K562 (cell line): ENCODE results near the gene LRRC15. TPM values are rescaled to one million over a fixed set of nuclear protein-coding genes. Genes with fewer than 3 reads are reported as not detected.

Experiments used
- ADNP ChIP-seq: fragments of 200-800 bp; sonication (Bioruptor generic); IDR thresholded peaks from 2 replicates; pipeline ENCODE4 v1.6.1; 2016; ENCODE audit warnings: missing genetic modification characterization, missing compliant biosample characterization
- ATF1 ChIP-seq, 2 experiments: fragments of 450-650 bp in 1 of 2; IDR thresholded peaks; 2 replicates each; pipeline ENCODE4 v1.6.1; 2016; ENCODE audit warnings: missing compliant biosample characterization in 1 of 2, missing genetic modification characterization in 1 of 2
- HDAC3 ChIP-seq: fragments of 450-650 bp; IDR thresholded peaks from 2 replicates; pipeline ENCODE4 v1.6.1; 2018; ENCODE audit warnings: borderline replicate concordance, mild to moderate bottlenecking, moderate library complexity; ENCODE audit not compliant: partially characterized antibody
- LARP7 ChIP-seq: fragments of 450-650 bp; IDR thresholded peaks from 2 replicates; pipeline ENCODE4 v1.6.1; 2016
- POLR3G ChIP-seq: IDR thresholded peaks from 2 replicates; pipeline ENCODE4 v1.6.1; 2011; ENCODE audit not compliant: insufficient read length, insufficient replicate concordance; ENCODE audit errors: extremely low read depth
- TEAD1 ChIP-seq, 2 experiments: fragments of 450-650 bp in 1 of 2; sonication (generic) in 1 of 2; formaldehyde crosslinking; IDR thresholded peaks; 2 replicates each; pipeline versions ENCODE4 v1.4.0 to v1.8.0; 2020 to 2022; ENCODE audit warnings: mild to moderate bottlenecking in 2 of 2, missing genetic modification reagents in 1 of 2
- ZNF408 ChIP-seq: fragments of 250-450 bp; sonication (Bioruptor Pico); IDR thresholded peaks from 2 replicates; pipeline ENCODE4 v1.4.0; 2020; ENCODE audit warnings: low read depth, mild to moderate bottlenecking, moderate library complexity
- polyA plus RNA-seq, 8 experiments: library from polyadenylated mRNA; depleted of rRNA in 4 of 8; stranded (reverse) in 5 of 8; unstranded in 3 of 8; fragments of >200 nt; fragmentation: Nextera tagmentation in 2 of 8; fragmentation: Illumina TruSeq in 1 of 8; extraction: Ambion mirVana in 2 of 8; extraction: Trizol in 1 of 8; gene quantifications; 2 replicates each; pipeline versions ENCODE4 v1.2.1 to v1.2.3, GENCODE V29; 2011 to 2014; ENCODE audit warnings: inconsistent platforms in 1 of 8, missing spikeins in 1 of 8
- total RNA-seq, 7 experiments: library from RNA; depleted of rRNA in 6 of 7; stranded (reverse); fragments of >200 nt in 6 of 7; fragmentation: Illumina TruSeq in 2 of 7; extraction: Trizol in 2 of 7; gene quantifications; 2 replicates each; pipeline versions ENCODE4 v1.2.1 to v1.2.3, GENCODE V29; 2011 to 2021; ENCODE audit warnings: low replicate concordance in 1 of 7
- TF ChIP-seq, protein P1 (sequence below): fragments of 250-450 bp; sonication (Bioruptor Pico); IDR thresholded peaks from 2 replicates; pipeline ENCODE4 v1.4.0; 2020; ENCODE audit warnings: mild to moderate bottlenecking
- TF ChIP-seq, protein P2 (sequence below), 3 experiments: fragments of 200-800 bp in 1 of 3; fragments of 250-450 bp in 1 of 3; fragments of 450-650 bp in 1 of 3; sonication (Bioruptor Pico) in 1 of 3; sonication (Bioruptor generic) in 1 of 3; formaldehyde crosslinking in 1 of 3; IDR thresholded peaks; 2 replicates each; pipeline versions ENCODE4 v1.6.1 to v1.8.0; 2016 to 2022; ENCODE audit warnings: mild to moderate bottlenecking in 2 of 3, missing genetic modification characterization in 2 of 3, missing compliant biosample characterization in 1 of 3, moderate library complexity in 1 of 3

The LRRC15 gene
- total and polyA plus RNA-seq, 9 of the 15 experiments (the other 6 are each of a cell fraction or from before 2014, with no cell fraction given), result not detected

DNA sequence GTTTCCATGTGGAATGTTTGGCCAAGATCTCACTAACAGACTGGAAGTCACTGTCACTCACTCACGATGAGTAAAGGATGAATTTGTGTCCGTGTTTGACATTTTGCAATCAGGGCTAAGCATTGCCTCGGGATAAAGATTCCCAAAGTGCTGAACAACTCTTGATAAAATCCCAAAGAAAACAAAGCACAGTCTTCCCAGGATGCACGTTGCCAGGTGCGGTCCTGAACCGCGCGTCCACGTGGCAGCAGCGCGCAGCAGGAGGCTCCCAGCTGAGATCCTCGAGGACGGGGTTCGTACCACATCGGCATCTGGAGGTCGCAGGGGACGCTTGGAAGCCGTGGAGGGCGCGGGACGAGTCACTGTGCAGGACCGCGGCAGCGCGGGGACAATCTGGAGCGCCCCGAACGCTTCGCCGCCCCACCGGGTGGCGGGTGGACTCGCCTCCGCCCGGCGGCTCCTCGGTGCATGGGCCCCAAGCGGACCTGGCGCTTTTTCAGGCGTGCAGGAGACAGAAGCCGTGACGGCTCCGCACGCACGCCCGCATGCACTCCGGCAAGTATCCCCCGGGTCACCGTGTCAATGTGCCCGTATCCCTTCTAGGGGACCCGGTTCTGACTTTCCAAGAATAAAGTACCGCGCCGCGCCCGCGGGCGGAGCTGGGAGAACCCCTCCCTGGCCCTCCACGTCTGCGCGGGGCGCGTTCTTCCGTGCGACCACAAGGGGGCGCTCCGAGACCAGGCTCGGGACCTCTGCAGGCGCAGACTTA is 36.1 kb downstream of the LRRC15 start (continued):
- TF ChIP-seq LARP7 (no peak), POLR3G (no peak), ADNP (tag) (no peak), TEAD1 (CRISPR knock-in tag; IDR thresholded peaks at IDR 0.05) (no peak), HDAC3 (no peak), ATF1 (CRISPR knock-in tag; IDR thresholded peaks at IDR 0.05) (no peak), ATF1 (tag; IDR thresholded peaks at IDR 0.05) (peak; percentile 66; the same call in 1 of the 2 replicates), ZNF408 (CRISPR knock-in tag) (no peak)
- TF ChIP-seq, protein P1, sequence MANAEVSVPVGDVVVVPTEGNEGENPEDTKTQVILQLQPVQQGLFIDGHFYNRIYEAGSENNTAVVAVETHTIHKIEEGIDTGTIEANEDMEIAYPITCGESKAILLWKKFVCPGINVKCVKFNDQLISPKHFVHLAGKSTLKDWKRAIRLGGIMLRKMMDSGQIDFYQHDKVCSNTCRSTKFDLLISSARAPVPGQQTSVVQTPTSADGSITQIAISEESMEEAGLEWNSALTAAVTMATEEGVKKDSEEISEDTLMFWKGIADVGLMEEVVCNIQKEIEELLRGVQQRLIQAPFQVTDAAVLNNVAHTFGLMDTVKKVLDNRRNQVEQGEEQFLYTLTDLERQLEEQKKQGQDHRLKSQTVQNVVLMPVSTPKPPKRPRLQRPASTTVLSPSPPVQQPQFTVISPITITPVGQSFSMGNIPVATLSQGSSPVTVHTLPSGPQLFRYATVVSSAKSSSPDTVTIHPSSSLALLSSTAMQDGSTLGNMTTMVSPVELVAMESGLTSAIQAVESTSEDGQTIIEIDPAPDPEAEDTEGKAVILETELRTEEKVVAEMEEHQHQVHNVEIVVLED (CRISPR knock-in tag), result no peak
- TF ChIP-seq, protein P2, sequence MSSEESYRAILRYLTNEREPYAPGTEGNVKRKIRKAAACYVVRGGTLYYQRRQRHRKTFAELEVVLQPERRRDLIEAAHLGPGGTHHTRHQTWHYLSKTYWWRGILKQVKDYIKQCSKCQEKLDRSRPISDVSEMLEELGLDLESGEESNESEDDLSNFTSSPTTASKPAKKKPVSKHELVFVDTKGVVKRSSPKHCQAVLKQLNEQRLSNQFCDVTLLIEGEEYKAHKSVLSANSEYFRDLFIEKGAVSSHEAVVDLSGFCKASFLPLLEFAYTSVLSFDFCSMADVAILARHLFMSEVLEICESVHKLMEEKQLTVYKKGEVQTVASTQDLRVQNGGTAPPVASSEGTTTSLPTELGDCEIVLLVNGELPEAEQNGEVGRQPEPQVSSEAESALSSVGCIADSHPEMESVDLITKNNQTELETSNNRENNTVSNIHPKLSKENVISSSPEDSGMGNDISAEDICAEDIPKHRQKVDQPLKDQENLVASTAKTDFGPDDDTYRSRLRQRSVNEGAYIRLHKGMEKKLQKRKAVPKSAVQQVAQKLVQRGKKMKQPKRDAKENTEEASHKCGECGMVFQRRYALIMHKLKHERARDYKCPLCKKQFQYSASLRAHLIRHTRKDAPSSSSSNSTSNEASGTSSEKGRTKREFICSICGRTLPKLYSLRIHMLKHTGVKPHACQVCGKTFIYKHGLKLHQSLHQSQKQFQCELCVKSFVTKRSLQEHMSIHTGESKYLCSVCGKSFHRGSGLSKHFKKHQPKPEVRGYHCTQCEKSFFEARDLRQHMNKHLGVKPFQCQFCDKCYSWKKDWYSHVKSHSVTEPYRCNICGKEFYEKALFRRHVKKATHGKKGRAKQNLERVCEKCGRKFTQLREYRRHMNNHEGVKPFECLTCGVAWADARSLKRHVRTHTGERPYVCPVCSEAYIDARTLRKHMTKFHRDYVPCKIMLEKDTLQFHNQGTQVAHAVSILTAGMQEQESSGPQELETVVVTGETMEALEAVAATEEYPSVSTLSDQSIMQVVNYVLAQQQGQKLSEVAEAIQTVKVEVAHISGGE (CRISPR knock-in tag; IDR thresholded peaks at IDR 0.05), result no peak
- TF ChIP-seq, all 486 proteins: peak for 79
